ENCODE data around the gene BCCIP. TPM values are rescaled to one million over a fixed set of nuclear protein-coding genes. Genes with fewer than 3 reads are reported as not detected.

Gene BCCIP
- polyA plus RNA-seq, 1 donor (not counting 4 experiments of a cell fraction or from before 2014, with no cell fraction given), result 102 TPM

GRCh38 chr10:125817337-125817946 is 5.9 kb upstream of the BCCIP start:
- Histone ChIP-seq H3K4me2 (ENCODE audit: control insufficient read depth, extremely low read depth, insufficient read depth, low read depth, low read length) (no peak overlapping the region), H3K9me3 (ENCODE audit: control insufficient read depth, low read depth, low read length) (no peaks in the 10 kb centered on the region), H4K20me1 (ENCODE audit: control insufficient read depth, extremely low read depth, insufficient read depth, low read length) (no peaks in the 10 kb centered on the region), H3K36me3 (ENCODE audit: control insufficient read depth in 2 of 2, extremely low read depth in 1 of 2, insufficient read depth in 2 of 2, low read length in 2 of 2) (peaks cover 17 to 19% of the 10 kb centered on the region in 2 experiments), H3K27ac (ENCODE audit: control insufficient read depth, insufficient read depth, low read length) (no peak overlapping the region), H3K4me3 (ENCODE audit: control insufficient read depth in 2 of 3, extremely low read depth in 1 of 3, insufficient read depth in 2 of 3, low read depth in 1 of 3, low read length in 3 of 3) (no peak overlapping the region), H3K9ac (ENCODE audit: control insufficient read depth, extremely low read depth, insufficient read depth, low read length) (no peak overlapping the region), H3K4me1 (ENCODE audit: control insufficient read depth, extremely low read depth, insufficient read depth, low read length) (peaks cover 4% of the 10 kb centered on the region), H3K27me3 (ENCODE audit: control insufficient read depth, extremely low read depth, insufficient read depth, low read length) (no peaks in the 10 kb centered on the region), H3K9me1 (ENCODE audit: control insufficient read depth, extremely low read depth, insufficient read depth, low read length) (no peaks in the 10 kb centered on the region), H2AFZ (ENCODE audit: control insufficient read depth, low read length) (no peak overlapping the region), H3K79me2 (ENCODE audit: control insufficient read depth, insufficient read depth, low read length) (peaks cover 11% of the 10 kb centered on the region)
- no peak for FAIRE-seq
- DNase-seq (ENCODE audit: low read depth, low spot score), result no peak
- dilution Hi-C loops (cut with MboI; ENCODE audit: extremely low pct_ligation_motif_present, low sequenced_read_pairs), result no loop called here
- no peak for TF ChIP-seq EZH2 (IDR thresholded peaks at IDR 0.05; ENCODE audit: low read length)
- no peak for TF ChIP-seq CTCF (optimal IDR thresholded peaks at IDR 0.05 in 1 of 3, IDR thresholded peaks at IDR 0.05 in 1 of 3, conservative IDR thresholded peaks at IDR 0.05 in 1 of 3; ENCODE audit: extremely low read depth in 1 of 3, insufficient read depth in 2 of 3, low read length in 3 of 3)

- dilution Hi-C loops (cut with MboI; ENCODE audit: extremely low pct_ligation_motif_present, low sequenced_read_pairs), result no loop called here
- Histone ChIP-seq H4K20me1 (ENCODE audit: control insufficient read depth, extremely low read depth, insufficient read depth, low read length) (no peaks in the 10 kb centered on the region), H3K4me3 (ENCODE audit: control insufficient read depth in 2 of 3, extremely low read depth in 1 of 3, insufficient read depth in 2 of 3, low read depth in 1 of 3, low read length in 3 of 3) (no peak overlapping the region), H3K9ac (ENCODE audit: control insufficient read depth, extremely low read depth, insufficient read depth, low read length) (no peak overlapping the region), H3K27me3 (ENCODE audit: control insufficient read depth, extremely low read depth, insufficient read depth, low read length) (no peaks in the 10 kb centered on the region), H3K9me3 (ENCODE audit: control insufficient read depth, low read depth, low read length) (no peaks in the 10 kb centered on the region), H3K9me1 (ENCODE audit: control insufficient read depth, extremely low read depth, insufficient read depth, low read length) (no peaks in the 10 kb centered on the region), H2AFZ (ENCODE audit: control insufficient read depth, low read length) (no peak overlapping the region), H3K36me3 (ENCODE audit: control insufficient read depth in 2 of 2, extremely low read depth in 1 of 2, insufficient read depth in 2 of 2, low read length in 2 of 2) (peaks cover 5 to 7% of the 10 kb centered on the region in 2 experiments), H3K4me1 (ENCODE audit: control insufficient read depth, extremely low read depth, insufficient read depth, low read length) (peaks cover 15% of the 10 kb centered on the region), H3K27ac (ENCODE audit: control insufficient read depth, insufficient read depth, low read length) (no peak overlapping the region), H3K79me2 (ENCODE audit: control insufficient read depth, insufficient read depth, low read length) (peaks cover 42% of the 10 kb centered on the region), H3K4me2 (ENCODE audit: control insufficient read depth, extremely low read depth, insufficient read depth, low read depth, low read length) (no peak overlapping the region)
- DNase-seq (ENCODE audit: low read depth, low spot score), result no peak
- no peak for TF ChIP-seq CTCF (optimal IDR thresholded peaks at IDR 0.05 in 1 of 3, IDR thresholded peaks at IDR 0.05 in 1 of 3, conservative IDR thresholded peaks at IDR 0.05 in 1 of 3; ENCODE audit: extremely low read depth in 1 of 3, insufficient read depth in 2 of 3, low read length in 3 of 3)
- no peak for TF ChIP-seq EZH2 (IDR thresholded peaks at IDR 0.05; ENCODE audit: low read length)
- no peak for FAIRE-seq
Observed at GRCh38 chr10:125820701-125821100, 2.6 kb upstream of the BCCIP start.
